GM18499 (cell line): ENCODE measurements around the gene CNTNAP2.
"Not testable (repeated sequence)": the region's sequence is repeated elsewhere in the genome, so short reads cannot be mapped to it uniquely, and the experiment has no call there.

Experiments
- ATAC-seq: cut with Tn5 transposase; IDR thresholded peaks from one replicate; pipeline ENCODE4 v1.9.1; 2021; ENCODE audit warnings: moderate number of reproducible peaks; ENCODE audit not compliant: insufficient read depth, unreplicated experiment

Gene CNTNAP2

DNA sequence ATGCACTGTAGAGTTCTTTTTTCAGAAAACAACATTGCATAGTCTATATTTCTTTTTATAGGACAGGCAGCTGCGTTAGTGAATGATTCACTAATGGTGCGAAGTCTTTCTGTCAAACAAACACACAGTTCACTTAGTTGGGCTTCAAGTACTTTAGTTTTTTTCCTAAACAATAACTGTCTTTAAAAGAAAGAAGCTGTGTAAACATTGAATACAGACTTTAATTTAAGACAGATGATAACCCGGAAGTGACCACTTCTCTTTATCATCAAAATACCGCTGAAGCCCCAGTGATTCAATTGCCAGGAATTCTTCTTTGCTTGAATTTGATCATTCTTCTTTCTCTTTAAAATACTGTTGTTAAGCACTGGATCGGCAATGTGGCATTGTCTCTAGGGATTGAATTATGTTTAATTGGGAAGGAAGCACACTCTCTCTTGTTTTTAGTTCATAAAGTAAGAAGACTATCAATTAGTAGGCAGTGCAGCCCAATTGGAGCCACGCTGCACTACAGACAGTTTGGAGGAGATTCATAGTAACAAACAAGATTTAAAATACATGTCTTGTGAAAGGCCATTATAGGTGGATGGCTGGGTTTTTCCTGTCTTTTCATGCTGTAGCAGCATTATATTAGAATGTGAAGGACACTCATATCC, 30.4 kb downstream of the CNTNAP2 start:
- ATAC-seq: no peak

GRCh38 chr7:146150153-146150552, 33.6 kb downstream of the CNTNAP2 start:
- ATAC-seq: no peak

GRCh38 chr7:146172112-146172511, 55.5 kb downstream of the CNTNAP2 start:
- no peak for ATAC-seq

GRCh38 chr7:146175716-146176115, 59.1 kb downstream of the CNTNAP2 start:
- no peak for ATAC-seq

DNA sequence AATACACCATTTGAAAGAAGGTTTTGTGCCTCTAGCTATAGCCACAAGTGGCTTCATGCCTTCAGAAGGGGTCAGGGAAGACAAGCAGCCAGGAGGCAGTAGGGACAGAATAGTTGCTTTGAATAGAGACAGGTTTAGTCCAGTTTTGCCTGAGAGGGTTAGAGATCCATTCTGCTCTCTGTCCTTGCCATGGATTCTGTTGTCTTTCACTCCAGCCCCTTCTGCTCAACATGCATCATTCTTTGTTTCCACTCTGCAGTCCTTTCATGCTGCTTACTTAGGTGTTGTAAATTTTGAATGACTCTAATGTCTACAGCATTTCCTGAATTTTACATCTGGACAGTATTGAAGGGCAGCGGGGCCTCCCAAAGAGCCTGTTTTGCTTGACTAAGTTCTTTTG, 60.3 kb downstream of the CNTNAP2 start:
- ATAC-seq: no peak

- no peak for ATAC-seq
Observed at GRCh38 chr7:146177301-146177700, 60.7 kb downstream of the CNTNAP2 start.

DNA sequence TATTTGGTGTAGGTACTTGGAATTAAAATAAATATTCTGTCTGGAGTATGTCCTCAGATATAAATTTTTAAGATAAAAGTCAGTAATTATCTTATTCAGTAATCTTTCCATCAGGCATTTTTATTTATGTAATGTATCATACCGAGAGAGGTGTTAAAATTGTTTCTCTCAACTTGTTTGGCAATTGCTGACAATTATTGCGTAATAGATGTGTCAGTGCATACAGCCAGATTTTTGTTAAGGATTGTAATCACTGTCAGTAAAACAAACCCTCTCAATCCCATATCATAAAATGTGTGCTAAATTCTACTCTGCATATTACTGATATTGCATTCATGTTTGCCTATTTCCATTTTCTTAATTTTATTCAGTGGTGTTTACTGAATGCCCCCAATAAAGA, 69.2 kb downstream of the CNTNAP2 start:
- no peak for ATAC-seq

GRCh38 chr7:146191428-146191827, 74.8 kb downstream of the CNTNAP2 start:
- not testable (repeated sequence) for ATAC-seq

DNA sequence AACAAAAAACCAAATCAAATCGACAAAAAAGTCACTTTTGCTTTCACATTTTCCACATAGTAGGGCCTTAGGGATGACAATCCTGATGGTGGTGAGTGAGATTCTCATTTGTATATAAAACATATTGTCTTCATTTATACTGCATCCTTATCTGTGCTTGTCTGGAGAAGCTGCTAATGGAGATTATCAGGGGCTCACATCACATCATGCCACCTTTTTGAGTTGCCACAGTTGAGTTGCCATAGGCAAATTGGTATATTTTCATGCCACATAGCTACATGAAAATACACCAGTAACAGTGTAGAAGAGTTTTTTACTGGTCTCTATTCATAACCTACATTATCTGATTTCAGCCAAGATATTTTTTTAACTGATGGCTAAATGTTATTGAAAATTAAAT, 85.3 kb downstream of the CNTNAP2 start:
- ATAC-seq: no peak

DNA sequence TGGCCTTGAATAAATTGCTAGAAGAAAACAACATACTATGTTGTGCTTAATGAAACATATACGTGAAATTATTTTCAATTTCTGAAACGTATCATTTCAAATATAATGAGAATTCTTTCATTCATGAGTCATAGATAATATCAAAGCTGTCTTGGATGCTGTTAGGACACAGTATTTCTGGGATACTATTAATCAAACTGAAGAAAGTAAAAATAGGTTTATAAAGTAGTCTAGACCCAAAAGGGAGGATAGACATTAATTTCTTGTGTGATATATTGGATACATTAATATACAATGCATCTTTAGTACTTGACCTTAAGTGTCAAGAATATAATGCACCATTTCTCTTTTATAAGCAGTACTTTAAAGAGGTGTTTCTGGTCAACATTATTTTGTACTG, 89.7 kb downstream of the CNTNAP2 start:
- ATAC-seq: no peak

- ATAC-seq: no peak
Observed at GRCh38 chr7:146208492-146208891, 91.9 kb downstream of the CNTNAP2 start.

GRCh38 chr7:146214842-146215241, 98.2 kb downstream of the CNTNAP2 start:
- no peak for ATAC-seq

DNA sequence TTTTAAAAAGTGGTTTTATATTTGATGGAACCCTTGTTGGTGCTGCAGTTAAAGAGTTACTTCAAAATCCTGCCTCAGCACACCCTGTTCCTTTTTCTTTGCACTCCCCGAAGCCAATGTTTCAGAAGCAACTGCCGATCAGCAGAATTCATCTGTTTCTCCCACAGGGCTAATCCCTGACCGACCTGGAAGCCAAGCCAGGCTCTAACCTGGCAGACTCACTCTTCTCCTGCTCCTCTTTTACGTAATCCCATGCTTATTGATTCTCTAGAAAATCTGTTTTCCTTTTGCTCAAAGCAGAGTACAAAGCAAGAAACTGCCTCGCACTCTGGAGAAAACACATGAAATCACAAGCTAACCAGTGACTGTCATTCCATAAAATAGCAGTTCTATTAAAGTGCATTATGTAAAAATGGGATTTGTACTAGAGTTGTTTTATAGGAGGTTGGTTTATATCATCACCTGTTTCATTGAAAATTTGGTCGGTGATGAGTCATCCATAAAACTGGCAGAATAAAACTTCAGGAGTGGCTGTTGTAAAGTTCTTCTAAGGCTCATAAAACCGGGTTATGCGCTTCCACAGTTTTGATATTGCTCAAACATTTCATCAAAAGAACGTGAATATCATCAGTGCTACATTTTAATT, 99.9 kb downstream of the CNTNAP2 start:
- ATAC-seq: no peak

GRCh38 chr7:146223851-146224250, 107.2 kb downstream of the CNTNAP2 start:
- no peak for ATAC-seq

DNA sequence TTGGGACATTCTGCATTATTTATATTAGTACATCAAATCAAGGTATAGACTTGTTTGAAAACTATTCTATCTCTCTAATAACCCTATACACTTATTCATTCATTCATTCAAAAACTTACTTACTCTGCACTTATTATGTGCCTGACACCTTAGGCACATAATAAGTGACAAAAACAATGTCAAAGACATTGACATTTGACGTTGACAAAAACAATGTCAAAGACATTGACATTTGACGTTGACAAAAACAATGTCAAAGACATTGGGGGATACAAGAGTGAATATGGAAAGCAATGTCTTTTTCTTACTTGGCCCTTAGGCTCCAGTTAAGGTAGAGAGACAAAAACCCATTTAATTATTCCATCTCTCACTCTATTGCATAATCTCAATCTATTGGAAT, 116.0 kb downstream of the CNTNAP2 start:
- ATAC-seq: no peak

DNA sequence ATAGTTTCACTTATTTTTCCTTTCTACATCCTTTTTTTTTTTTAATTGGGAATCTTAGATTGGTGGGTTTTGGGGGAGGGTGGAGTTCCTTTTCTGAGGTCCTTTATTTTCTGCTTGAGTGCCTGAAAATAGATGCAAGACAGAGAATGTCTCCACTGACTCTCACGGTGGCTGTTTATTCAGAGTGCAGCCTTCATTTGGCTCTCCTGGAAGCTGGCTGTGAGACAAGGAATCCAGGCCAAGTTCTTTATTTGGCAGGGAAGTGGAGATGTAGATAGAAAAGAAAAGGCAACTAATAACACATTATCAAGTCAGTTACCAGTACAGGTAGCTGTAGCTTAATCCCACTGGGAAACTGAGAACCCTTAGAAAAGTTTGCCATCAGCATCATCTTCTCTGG, 118.6 kb downstream of the CNTNAP2 start:
- no peak for ATAC-seq

GRCh38 chr7:146242661-146243060, 126.1 kb downstream of the CNTNAP2 start:
- no peak for ATAC-seq

GRCh38 chr7:146247991-146248390, 131.4 kb downstream of the CNTNAP2 start:
- not testable (repeated sequence) for ATAC-seq

DNA sequence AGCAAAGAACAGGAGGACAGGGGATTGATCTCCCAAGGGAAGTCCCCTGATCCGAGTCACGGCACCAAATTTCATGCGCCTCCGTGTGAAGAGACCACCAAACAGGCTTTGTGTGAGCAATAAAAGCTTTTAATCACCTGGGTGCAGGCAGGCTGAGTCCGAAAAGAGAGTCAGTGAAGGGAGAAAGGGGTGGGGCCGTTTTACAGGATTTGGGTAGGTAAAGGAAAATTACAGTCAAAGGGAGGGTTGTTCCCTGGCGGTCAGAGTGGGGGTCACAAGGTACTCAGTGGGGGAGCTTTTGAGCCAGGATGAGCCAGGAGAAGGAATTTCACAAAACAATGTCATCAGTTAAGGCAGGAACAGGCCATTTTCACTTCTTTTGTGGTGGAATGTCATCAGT, 132.1 kb downstream of the CNTNAP2 start:
- ATAC-seq: not testable (repeated sequence)

DNA sequence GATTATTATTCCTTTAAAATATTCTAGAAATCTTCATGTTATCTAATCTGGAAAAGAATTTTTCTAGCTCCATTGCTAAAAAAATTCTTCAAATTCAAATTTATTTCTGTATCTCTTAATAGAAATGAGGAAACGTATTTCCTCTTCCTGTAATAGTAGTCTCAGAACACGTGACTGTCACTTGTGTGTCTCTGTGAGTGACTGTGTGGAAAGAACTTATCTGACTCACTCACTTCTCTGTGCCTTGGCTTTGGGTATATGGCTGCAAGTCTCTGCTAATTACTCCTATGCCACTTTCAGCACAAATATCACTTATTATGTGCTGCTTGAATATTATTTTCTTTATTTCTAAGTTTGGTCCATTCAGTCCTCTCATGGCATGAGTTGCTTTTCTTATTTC, 132.7 kb downstream of the CNTNAP2 start:
- no peak for ATAC-seq

- no peak for ATAC-seq
Observed at GRCh38 chr7:146255609-146256008, 139.0 kb downstream of the CNTNAP2 start.

DNA sequence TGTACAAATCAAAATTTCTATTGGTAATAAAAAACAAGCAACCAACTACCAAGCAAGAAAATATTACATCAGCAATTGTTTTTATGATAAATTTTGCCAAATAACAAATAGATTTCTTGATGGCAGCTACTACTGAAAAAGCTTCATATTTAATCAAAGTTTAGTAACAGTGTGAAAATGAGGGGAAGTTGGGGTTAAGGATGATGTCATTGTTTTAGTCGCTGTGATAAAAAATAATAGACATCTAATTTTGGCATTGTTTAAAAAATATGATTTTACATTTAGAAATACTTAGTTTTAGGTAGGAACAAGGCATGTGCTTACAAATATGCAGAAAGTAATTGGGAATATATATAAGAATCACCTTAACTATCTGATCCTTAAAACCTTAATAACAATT, 145.9 kb downstream of the CNTNAP2 start:
- ATAC-seq: no peak
